Duodenal mucosa (tissue), 2 donors: ENCODE results near the gene TBC1D30.
"Not testable (repeated sequence)": the region's sequence is repeated elsewhere in the genome, so short reads cannot be mapped to it uniquely, and the experiment has no call there.

Source experiments
- H3K27ac ChIP-seq: one replicate; pipeline ENCODE4 v1.7.0; 2013; ENCODE audit warnings: low read depth, low read length
- H3K27me3 ChIP-seq, 2 donors: one replicate each; pipeline ENCODE4 v1.7.0; 2013; ENCODE audit warnings: low read length in 2 of 2, control low read depth in 1 of 2; ENCODE audit not compliant: insufficient read depth in 2 of 2, control insufficient read depth in 1 of 2
- H3K36me3 ChIP-seq, 2 donors: one replicate each; pipeline ENCODE4 v1.7.0; 2013; ENCODE audit warnings: low read length in 2 of 2, control low read depth in 1 of 2; ENCODE audit not compliant: insufficient read depth in 2 of 2, control insufficient read depth in 1 of 2
- H3K4me1 ChIP-seq, 2 donors: one replicate each; pipeline ENCODE4 v1.7.0; 2013; ENCODE audit warnings: low read length in 2 of 2, control low read depth in 1 of 2; ENCODE audit not compliant: insufficient read depth in 2 of 2, control insufficient read depth in 1 of 2
- H3K4me3 ChIP-seq, 2 donors: one replicate each; pipeline ENCODE4 v1.7.0; 2013; ENCODE audit warnings: low read length in 2 of 2, low read depth in 1 of 2
- H3K9ac ChIP-seq, 2 donors: one replicate each; pipeline ENCODE4 v1.7.0; 2013; ENCODE audit warnings: low read length in 2 of 2, low read depth in 1 of 2
- H3K9me3 ChIP-seq, 2 donors: one replicate each; pipeline ENCODE4 v1.7.0; 2013; ENCODE audit warnings: low read length in 2 of 2, control low read depth in 1 of 2; ENCODE audit not compliant: control insufficient read depth in 1 of 2

Gene TBC1D30

GRCh38 chr12:64825143-64826021, 935 bp downstream of the TBC1D30 start:
- Histone ChIP-seq H3K27ac (no peak overlapping the region), H3K36me3 (peaks cover 0 to 5% of the 10 kb centered on the region in 2 donors), H3K27me3 (peaks cover 23 to 40% of the 10 kb centered on the region in 2 donors), H3K4me1 (peaks cover 0 to 24% of the 10 kb centered on the region in 2 donors), H3K9me3 (no peaks in the 10 kb centered on the region), H3K4me3 (no peak overlapping the region), H3K9ac (no peak overlapping the region)

GRCh38 chr12:64826234-64826633, 1.8 kb downstream of the TBC1D30 start:
- Histone ChIP-seq H3K9me3 (no peaks in the 10 kb centered on the region), H3K4me3 (no peak overlapping the region), H3K27ac (no peak overlapping the region), H3K4me1 (peaks cover 0 to 24% of the 10 kb centered on the region in 2 donors), H3K36me3 (peaks cover 0 to 5% of the 10 kb centered on the region in 2 donors), H3K27me3 (peaks cover 23 to 40% of the 10 kb centered on the region in 2 donors), H3K9ac (no peak overlapping the region)

- H3K4me1 ChIP-seq, result peaks cover 0 to 24% of the 10 kb centered on the region in 2 donors
- H3K9ac ChIP-seq, result no peak overlapping the region
- no peaks in the 10 kb centered on the region for H3K9me3 ChIP-seq
- H3K4me3 ChIP-seq, result no peak overlapping the region
- no peak overlapping the region for H3K27ac ChIP-seq
- H3K36me3 ChIP-seq, result peaks cover 5 to 9% of the 10 kb centered on the region in 2 donors
- peaks cover 23 to 39% of the 10 kb centered on the region in 2 donors for H3K27me3 ChIP-seq
Measured at GRCh38 chr12:64828713-64829112, 4.3 kb downstream of the TBC1D30 start.

GRCh38 chr12:64833928-64834327, 9.5 kb downstream of the TBC1D30 start:
- peaks cover 9% of the 10 kb centered on the region in 2 donors for H3K36me3 ChIP-seq

GRCh38 chr12:64835901-64836300, 11.5 kb downstream of the TBC1D30 start:
- Histone ChIP-seq H3K9me3 (no peaks in the 10 kb centered on the region), H3K27ac (no peak overlapping the region), H3K9ac (no peak overlapping the region), H3K36me3 (peaks cover 9% of the 10 kb centered on the region in 2 donors), H3K4me1 (no peaks in the 10 kb centered on the region), H3K4me3 (no peak overlapping the region), H3K27me3 (no peaks in the 10 kb centered on the region)

More at GRCh38 chr12:64833928-64834327, 9.5 kb downstream of the TBC1D30 start:
- no peaks in the 10 kb centered on the region for H3K27me3 ChIP-seq
- no peak overlapping the region for H3K27ac ChIP-seq
- no peak overlapping the region for H3K9ac ChIP-seq
- no peak overlapping the region for H3K4me3 ChIP-seq
- H3K4me1 ChIP-seq, result no peaks in the 10 kb centered on the region
- H3K9me3 ChIP-seq, result no peaks in the 10 kb centered on the region

- H3K27ac ChIP-seq, result no peak overlapping the region
- no peaks in the 10 kb centered on the region for H3K27me3 ChIP-seq
- no peaks in the 10 kb centered on the region for H3K4me1 ChIP-seq
- no peak overlapping the region for H3K4me3 ChIP-seq
- no peak overlapping the region for H3K9ac ChIP-seq
- peaks cover 9% of the 10 kb centered on the region in 2 donors for H3K36me3 ChIP-seq
- H3K9me3 ChIP-seq, result no peaks in the 10 kb centered on the region
Measured at GRCh38 chr12:64836856-64837255, 12.4 kb downstream of the TBC1D30 start.

GRCh38 chr12:64837427-64837826, 13.0 kb downstream of the TBC1D30 start:
- H3K9ac ChIP-seq, result no peak overlapping the region
- H3K4me3 ChIP-seq, result no peak overlapping the region

GRCh38 chr12:64840119-64840518, 15.7 kb downstream of the TBC1D30 start:
- Histone ChIP-seq H3K9me3 (no peaks in the 10 kb centered on the region), H3K27ac (no peak overlapping the region), H3K4me1 (no peaks in the 10 kb centered on the region), H3K36me3 (peaks cover 4% of the 10 kb centered on the region in 2 donors), H3K27me3 (no peaks in the 10 kb centered on the region), H3K4me3 (no peak overlapping the region), H3K9ac (no peak overlapping the region)

More at GRCh38 chr12:64837427-64837826, 13.0 kb downstream of the TBC1D30 start:
- no peak overlapping the region for H3K27ac ChIP-seq
- no peaks in the 10 kb centered on the region for H3K4me1 ChIP-seq
- peaks cover 4 to 9% of the 10 kb centered on the region in 2 donors for H3K36me3 ChIP-seq
- H3K27me3 ChIP-seq, result no peaks in the 10 kb centered on the region
- H3K9me3 ChIP-seq, result no peaks in the 10 kb centered on the region

- Histone ChIP-seq H3K9me3 (no peaks in the 10 kb centered on the region), H3K36me3 (peaks cover 4% of the 10 kb centered on the region in 2 donors), H3K4me1 (no peaks in the 10 kb centered on the region), H3K27ac (no peak overlapping the region), H3K27me3 (no peaks in the 10 kb centered on the region), H3K9ac (no peak overlapping the region), H3K4me3 (no peak overlapping the region)
Measured at GRCh38 chr12:64840949-64841717, 16.7 kb downstream of the TBC1D30 start.

GRCh38 chr12:64848409-64848808, 24.0 kb downstream of the TBC1D30 start:
- not testable (repeated sequence) for H3K27me3 ChIP-seq, H3K9ac ChIP-seq, H3K9me3 ChIP-seq

More at GRCh38 chr12:64848409-64848808, 24.0 kb downstream of the TBC1D30 start:
- not testable (repeated sequence) for H3K27ac ChIP-seq, H3K36me3 ChIP-seq, H3K4me3 ChIP-seq, H3K4me1 ChIP-seq
